HepG2 (cell line): ENCODE data around the gene KANK4. TPM values are rescaled to one million over a fixed set of nuclear protein-coding genes. Genes with fewer than 3 reads are reported as not detected.

ENCODE experiments used
- ATAC-seq: fragments of 200-7000 bp; cut with Tn5 transposase; 3 replicates; pipeline ENCODE4 v1.9.1; 2020; ENCODE audit warnings: mild to moderate bottlenecking, moderate library complexity
- BruUV-seq: library from RNA; stranded (reverse); fragments of 400-500 nt; replicated peaks from 2 replicates; lab custom pipeline; 2021; lab: Mats Ljungman, UMichigan
- CTCF ChIA-PET: fragments of 300-600 bp; formaldehyde crosslinking; extraction: SDS; loops from one replicate; lab custom pipeline; 2021; ENCODE audit warnings: low total read pairs, inconsistent platforms, low intra/inter-chr PET ratio; lab: Yijun Ruan, JAX
- POLR2A ChIA-PET: fragments of 350-600 bp; sonication (Branson Sonifier 250); formaldehyde crosslinking; loops from one replicate; lab custom pipeline; 2020; ENCODE audit warnings: antibody characterized with exemption, inconsistent platforms; lab: Yijun Ruan, JAX
- DNase-seq: peaks from one replicate; pipeline ENCODE4 v3.0.0-alpha.2; 2015; ENCODE audit warnings: low spot score
- FAIRE-seq: peaks from 3 replicates; lab custom pipeline; 2011; peaks lifted over from hg19 to GRCh38; lab: Jason Lieb, UNC
- H2AFZ ChIP-seq: one replicate; pipeline ENCODE4 v1.6.1; 2011; ENCODE audit warnings: low read length, inconsistent platforms
- H3K27ac ChIP-seq: fragments of 300-600 bp; 3 replicates; pipeline ENCODE4 v1.8.0; 2011; ENCODE audit warnings: mixed run types, mild to moderate bottlenecking, mixed read lengths, low read length, inconsistent platforms; ENCODE audit not compliant: insufficient read depth; ENCODE audit errors: extremely low read length
- H3K27me3 ChIP-seq, 2 experiments: fragments of 200-600 bp in 1 of 2; 2 replicates in 1 of 2; 3 replicates in 1 of 2; pipeline versions ENCODE4 v1.6.0 to v1.8.0; 2011; ENCODE audit warnings: low read length in 2 of 2, mild to moderate bottlenecking in 2 of 2, moderate library complexity in 2 of 2, inconsistent platforms in 1 of 2; ENCODE audit not compliant: insufficient read depth in 2 of 2, control insufficient read depth in 1 of 2
- H3K36me3 ChIP-seq, 2 experiments: fragments of 200-600 bp in 1 of 2; replicated peaks in 1 of 2; 2 replicates in 1 of 2; 3 replicates in 1 of 2; pipeline versions ENCODE4 v1.5.1 to v1.8.0; 2011; ENCODE audit warnings: low read length in 2 of 2, inconsistent platforms in 1 of 2; ENCODE audit not compliant: insufficient read depth in 2 of 2, control insufficient read depth in 1 of 2
- H3K4me1 ChIP-seq: 2 replicates; pipeline ENCODE4 v1.5.1; 2012; ENCODE audit warnings: low read length, inconsistent platforms; ENCODE audit not compliant: insufficient read depth
- H3K4me2 ChIP-seq: 2 replicates; pipeline ENCODE4 v1.6.0; 2011; ENCODE audit warnings: low read depth, low read length, inconsistent platforms
- H3K4me3 ChIP-seq, 3 experiments: fragments of 200-600 bp in 1 of 3; sonication (generic), shearing (Covaris generic) in 1 of 3; replicated peaks in 1 of 3; 2 replicates each; pipeline ENCODE4 v1.5.1; 2011 to 2016; ENCODE audit warnings: low read length in 3 of 3, inconsistent platforms in 2 of 3, low read depth in 2 of 3, mild to moderate bottlenecking in 2 of 3, control low read depth in 1 of 3, mixed read lengths in 1 of 3; ENCODE audit not compliant: insufficient read depth in 1 of 3
- H3K79me2 ChIP-seq: one replicate; pipeline ENCODE4 v1.6.1; 2011; ENCODE audit warnings: low read length, inconsistent platforms; ENCODE audit not compliant: insufficient read depth
- H3K9ac ChIP-seq: 2 replicates; pipeline ENCODE4 v1.6.0; 2011; ENCODE audit warnings: mild to moderate bottlenecking, low read depth, low read length, inconsistent platforms; ENCODE audit not compliant: insufficient read depth
- H3K9me3 ChIP-seq: 2 replicates; pipeline ENCODE4 v1.5.1; 2012; ENCODE audit warnings: mild to moderate bottlenecking, low read length
- H4K20me1 ChIP-seq: 2 replicates; pipeline ENCODE4 v1.6.0; 2011; ENCODE audit warnings: inconsistent platforms, mild to moderate bottlenecking, low read length, moderate library complexity; ENCODE audit not compliant: insufficient read depth
- ATF3 ChIP-seq: sonication (generic); formaldehyde crosslinking; IDR thresholded peaks from 2 replicates; pipeline ENCODE4 v1.4.0; 2020; ENCODE audit warnings: missing genetic modification reagents
- HDAC2 ChIP-seq: sonication (generic); formaldehyde crosslinking; IDR thresholded peaks from 2 replicates; pipeline ENCODE4 v1.4.0; 2020; ENCODE audit warnings: missing genetic modification reagents
- KDM6A ChIP-seq: IDR thresholded peaks from 2 replicates; pipeline ENCODE4 v1.6.1; 2016; ENCODE audit warnings: low read depth
- SOX13 ChIP-seq, 3 experiments: fragments of 450-650 bp in 1 of 3; sonication (generic) in 1 of 3; formaldehyde crosslinking in 1 of 3; IDR thresholded peaks in 2 of 3; conservative IDR thresholded peaks in 1 of 3; 2 replicates each; pipeline versions ENCODE4 v1.5.0 to v1.6.1; 2016 to 2020; ENCODE audit warnings: antibody characterized with exemption in 1 of 3, mild to moderate bottlenecking in 1 of 3, missing compliant biosample characterization in 1 of 3, missing genetic modification reagents in 1 of 3, moderate library complexity in 1 of 3
- ZNF207 ChIP-seq: fragments of 450-650 bp; IDR thresholded peaks from 2 replicates; pipeline ENCODE4 v1.6.1; 2016; ENCODE audit warnings: antibody characterized with exemption, borderline replicate concordance
- ZNF768 ChIP-seq: sonication (generic); formaldehyde crosslinking; IDR thresholded peaks from 2 replicates; pipeline ENCODE4 v1.4.0; 2020; ENCODE audit warnings: missing genetic modification reagents
- WGBS: methylation state at CpG from one replicate; pipeline ENCODE4 v1.1.6; 2017; ENCODE audit warnings: low lambda C conversion rate; 5-methylcytosine and 5-hydroxymethylcytosine counted together
- in situ Hi-C: cut with HindIII; loops from 2 replicates; pipeline ENCODE4 v1.10.0; 2017; ENCODE audit warnings: low pct_unique_long_range_greater_than_20kb; ENCODE audit not compliant: extremely low pct_ligation_motif_present
- intact Hi-C: fragments of 100-400 bp; cut with micrococcal nuclease; formaldehyde crosslinking; loops from one replicate; pipeline ENCODE4 v1.10.0; 2022; ENCODE audit not compliant: unreplicated experiment
- polyA plus RNA-seq, 8 experiments: library from polyadenylated mRNA; depleted of rRNA in 3 of 8; stranded (reverse) in 7 of 8; unstranded in 1 of 8; fragments of >200 nt; fragmentation: Illumina TruSeq in 4 of 8; extraction: Trizol in 4 of 8; gene quantifications; 2 replicates each; pipeline versions ENCODE4 v1.2.1 to v1.2.3, GENCODE V29; 2011 to 2016; ENCODE audit warnings: low read depth in 4 of 8, missing spikeins in 1 of 8, mixed read lengths in 1 of 8; ENCODE audit not compliant: insufficient read depth in 1 of 8
- total RNA-seq, 5 experiments: library from RNA; depleted of rRNA; stranded (reverse); fragments of >200 nt; fragmentation: Illumina TruSeq; extraction: Trizol; gene quantifications; 2 replicates each; pipeline ENCODE4 v1.2.3, GENCODE V29; 2016; ENCODE audit warnings: low read depth in 1 of 5

Gene KANK4
- total and polyA plus RNA-seq, 2 of the 13 experiments (the other 11 are each of a cell fraction or from before 2014, with no cell fraction given), result 16.1 to 25.7 TPM

- no peak for TF ChIP-seq SOX13 (IDR thresholded peaks at IDR 0.05)
- TF ChIP-seq SOX13 (CRISPR knock-in tag; conservative IDR thresholded peaks at IDR 0.05 in 1 of 2, IDR thresholded peaks at IDR 0.05 in 1 of 2), result peak in 1 of 2 experiments; percentile 63; a peak in 1 of 4 replicates
- TF ChIP-seq ATF3 (CRISPR knock-in tag), result peak; percentile 93
- TF ChIP-seq HDAC2 (CRISPR knock-in tag), result peak; percentile 73
- TF ChIP-seq, all 625 proteins: peak for 92
These were observed 120.5 kb downstream of the KANK4 start (continued) for GRCh38 chr1:62198781-62199125.

- POLR2A ChIA-PET, result interaction anchor here (1.5 kb wide), 1 partner anchor 31 kb away, joined by 5 read pairs; no protein-coding TSS in a partner anchor
- H3K4me1 ChIP-seq, result peaks cover 30% of the 10 kb centered on the region
- no peak overlapping the region for H3K27ac ChIP-seq
- DNase-seq, result no peak
- no peaks in the 10 kb centered on the region for H3K27me3 ChIP-seq
- H3K9me3 ChIP-seq, result no peaks in the 10 kb centered on the region
- intact Hi-C loops, result no loop called here
- WGBS, result 11% methylated on average over 14 of the region's 14 CpGs
- no peaks in the 10 kb centered on the region for H4K20me1 ChIP-seq
- peak overlapping the region; percentile 76 for H3K4me2 ChIP-seq
- TF ChIP-seq ZNF207, result no peak
- no peak for TF ChIP-seq ZNF768 (CRISPR knock-in tag)
- TF ChIP-seq KDM6A, result no peak
- TF ChIP-seq, all 625 proteins: peak for 0
- CTCF ChIA-PET, result no interaction called here
- no TSS peak for BruUV-seq
- in situ Hi-C loops, result no loop called here
- no peaks in the 10 kb centered on the region for H3K36me3 ChIP-seq
- H2AFZ ChIP-seq, result no peak overlapping the region
- no peaks in the 10 kb centered on the region for H3K79me2 ChIP-seq
- FAIRE-seq (no peak), ATAC-seq (peak; percentile 59; the same call in 2 of the 3 replicates)
- no peak overlapping the region for H3K9ac ChIP-seq
- peak overlapping the region; percentile 19 to 45 (median 23); a peak in 3 of 6 replicates for H3K4me3 ChIP-seq
These were observed 121.0 kb downstream of the KANK4 start for GRCh38 chr1:62198069-62198780.
